Brain pericyte (primary cell): ENCODE data around the gene TMEM218.

Source experiments
- DNase-seq: peaks from one replicate; pipeline ENCODE4 v3.0.0-alpha.2; 2012; ENCODE audit warnings: low read depth, low spot score

Gene TMEM218

GRCh38 chr11:125075900-125076317 is 35.5 kb downstream of the TMEM218 start:
- DNase-seq: no peak

DNA sequence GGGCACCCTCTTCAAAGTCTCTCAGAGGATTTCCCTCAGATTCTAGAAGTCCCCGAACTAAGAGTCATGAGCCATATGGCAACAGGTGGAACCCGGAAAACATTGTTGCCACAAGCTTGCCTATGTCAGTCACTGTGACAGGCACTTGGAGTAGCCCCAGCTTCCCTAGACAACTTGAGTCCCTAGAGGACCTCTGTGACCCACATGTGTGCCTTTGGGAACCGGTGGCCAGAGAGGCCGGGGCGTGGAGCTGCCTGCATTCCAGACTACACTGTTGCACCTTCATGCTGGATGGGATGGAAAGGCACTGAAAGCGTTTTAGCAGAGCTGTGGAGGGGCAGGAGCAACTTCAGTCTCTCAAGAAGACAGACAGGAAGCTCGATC is 36.2 kb downstream of the TMEM218 start:
- no peak for DNase-seq

DNA sequence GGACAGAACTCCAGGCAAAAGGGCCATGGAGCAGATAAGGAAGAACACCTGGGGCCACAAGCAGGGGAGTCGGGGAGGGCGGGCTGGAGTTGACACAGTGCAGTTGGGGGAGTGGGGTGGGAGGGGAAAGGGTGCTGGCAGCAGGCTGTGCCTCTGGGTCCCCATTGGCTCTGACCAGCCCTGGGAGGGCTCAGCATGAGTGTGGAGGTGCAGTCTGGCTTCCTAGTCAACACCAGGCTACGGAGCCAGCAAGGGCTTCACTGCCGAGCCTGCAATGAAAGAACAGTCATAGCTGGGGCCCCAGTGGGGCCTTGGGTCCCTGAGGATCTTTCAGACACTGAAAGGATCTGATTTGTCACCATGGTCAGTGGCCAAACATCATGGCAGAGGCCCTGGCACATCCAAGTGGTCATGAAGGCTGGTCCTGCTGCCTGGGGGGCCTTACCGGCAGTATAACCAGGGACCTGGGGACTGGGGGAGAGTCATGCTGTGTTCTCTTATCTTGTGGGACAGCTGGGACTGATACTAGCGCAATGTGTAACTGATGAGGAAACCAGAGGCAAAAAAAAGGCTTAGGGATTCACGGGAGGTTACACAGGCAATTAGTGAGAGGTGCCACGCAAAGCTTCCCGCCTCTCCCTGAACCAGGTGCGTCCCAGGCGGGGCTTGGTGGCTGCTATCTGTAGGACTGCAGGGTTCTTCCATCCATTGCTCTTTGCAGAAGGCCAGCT is 36.8 kb downstream of the TMEM218 start:
- no peak for DNase-seq

DNA sequence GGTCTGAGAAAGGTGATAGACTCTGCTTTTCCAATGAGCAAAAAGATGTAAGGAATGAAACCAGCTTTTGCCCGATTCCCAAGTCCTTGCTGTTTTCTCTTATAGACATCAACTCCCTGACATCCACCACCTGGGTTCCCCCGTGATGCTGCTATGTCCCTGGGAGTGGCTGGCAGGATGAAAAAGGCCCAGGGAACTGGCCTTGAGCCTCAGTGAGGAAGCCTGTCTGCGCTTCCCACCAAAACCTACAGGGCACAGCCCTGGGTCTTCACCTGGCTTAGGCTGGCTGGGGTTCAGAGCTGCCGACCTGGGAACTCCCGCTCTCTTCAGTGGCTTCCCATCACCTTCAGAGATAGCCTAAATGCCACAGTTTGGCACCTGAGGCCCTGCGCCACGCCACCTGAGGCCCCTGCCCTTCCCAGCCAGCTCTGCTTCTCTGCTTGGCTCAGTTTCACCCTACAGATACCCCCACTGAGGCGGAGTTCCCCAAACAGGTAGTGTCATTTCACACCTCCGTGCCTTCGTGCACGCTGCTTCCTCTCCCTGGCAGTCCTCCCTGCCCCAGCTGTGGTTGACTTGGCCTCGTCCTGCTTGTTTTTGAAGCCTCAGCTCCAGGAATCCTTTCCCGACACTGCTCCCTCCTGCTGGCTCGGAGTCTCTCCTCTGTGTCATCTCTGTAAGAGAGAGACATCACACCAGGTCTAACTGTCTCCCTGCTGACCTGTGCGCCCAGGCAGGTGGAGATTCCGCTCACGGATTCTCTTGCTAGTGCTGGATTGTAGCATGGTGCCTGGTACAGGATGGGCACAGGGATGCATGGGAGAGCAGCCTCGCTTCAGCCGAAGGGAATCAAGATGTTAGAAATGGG is 37.6 kb downstream of the TMEM218 start:
- DNase-seq: no peak

- no peak for DNase-seq
Measured at GRCh38 chr11:125072961-125073590, 38.4 kb downstream of the TMEM218 start.

DNA sequence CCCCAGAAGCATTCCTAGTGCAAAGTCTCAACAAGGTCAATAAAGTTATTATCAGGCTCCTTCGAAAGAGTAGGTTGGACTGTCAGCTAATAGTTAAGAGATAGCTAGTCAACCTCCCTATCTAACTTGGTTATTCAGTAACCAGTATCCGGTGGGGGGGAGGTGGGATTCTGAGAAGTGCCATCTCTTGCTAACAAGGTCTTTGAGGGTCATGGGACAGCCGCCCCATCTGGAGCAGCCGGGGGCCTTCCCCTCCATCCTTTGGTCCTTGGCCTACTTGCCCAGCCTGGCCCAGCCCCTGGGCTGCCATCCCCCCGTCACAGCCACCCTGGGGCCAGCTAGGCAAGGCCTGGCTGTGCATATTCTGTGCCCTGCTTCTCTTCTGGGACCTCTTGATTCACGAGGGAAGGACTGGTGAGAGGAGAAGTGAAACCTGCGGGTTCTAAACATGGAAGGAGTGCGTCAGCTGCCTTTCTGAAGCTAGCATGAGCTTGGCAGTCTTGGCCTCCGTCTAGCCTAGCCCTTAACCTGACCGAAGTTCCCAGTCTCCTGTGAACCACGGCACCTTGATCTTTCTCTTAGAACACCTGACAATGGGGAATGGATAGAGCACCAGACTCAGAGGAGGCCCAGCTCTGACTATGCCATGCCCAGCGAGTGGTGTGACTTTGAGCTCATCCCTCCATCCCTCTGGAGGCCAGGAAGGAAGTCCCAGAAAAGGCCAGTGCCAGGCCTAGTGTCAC is 39.0 kb downstream of the TMEM218 start:
- no peak for DNase-seq

- no peak for DNase-seq
Measured at GRCh38 chr11:125071846-125072217, 39.6 kb downstream of the TMEM218 start.

GRCh38 chr11:125071435-125071834 is 40.0 kb downstream of the TMEM218 start:
- DNase-seq: no peak

DNA sequence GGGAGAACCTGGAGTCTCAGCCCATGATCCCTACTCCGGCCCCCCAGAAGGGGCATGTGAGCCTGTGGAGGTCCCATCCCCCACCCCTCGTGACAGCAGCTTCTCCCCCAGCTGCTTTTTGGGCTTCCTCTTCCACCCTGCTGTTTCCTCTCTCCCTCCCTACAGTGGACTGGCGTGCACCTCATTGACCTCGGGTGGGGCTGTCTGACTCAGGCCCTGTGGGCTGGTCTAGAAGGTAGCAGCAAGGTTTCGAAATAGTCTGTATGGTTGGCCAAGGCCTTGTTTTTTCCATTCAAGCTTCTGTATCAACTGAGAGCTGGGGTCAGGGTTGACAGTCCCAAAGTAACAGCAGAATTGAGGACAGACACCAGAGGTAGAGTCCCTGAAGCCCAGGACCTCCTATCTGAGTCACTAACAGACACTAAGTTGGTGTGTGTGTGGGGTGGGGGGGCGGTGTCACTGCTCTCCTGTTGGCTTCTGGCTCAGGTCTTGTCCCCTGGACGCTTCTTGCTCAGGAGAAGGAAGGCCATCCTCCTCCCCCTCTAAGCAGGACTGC is 40.6 kb downstream of the TMEM218 start:
- DNase-seq: no peak

DNA sequence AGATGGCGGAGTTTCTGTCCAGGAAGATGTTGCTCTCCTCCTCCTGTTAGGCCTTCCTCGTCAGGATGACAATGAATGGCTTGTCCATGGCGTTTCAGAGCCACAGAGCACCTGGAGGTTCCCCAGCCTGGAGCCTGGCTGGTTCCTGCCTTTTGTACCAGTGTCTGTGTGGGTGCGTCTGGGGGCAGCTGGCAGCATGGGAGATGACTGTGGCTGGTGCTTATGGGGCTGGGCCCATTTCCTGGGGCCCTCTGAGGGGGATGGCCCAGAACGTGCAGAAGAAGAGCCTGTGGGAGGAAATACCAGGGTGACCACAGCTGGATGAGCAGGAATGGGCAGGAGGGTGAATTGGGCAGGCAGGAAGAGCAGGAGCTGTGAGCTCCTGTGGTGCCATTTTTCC is 41.6 kb downstream of the TMEM218 start:
- no peak for DNase-seq

- no peak for DNase-seq
Measured at GRCh38 chr11:125069008-125069407, 42.4 kb downstream of the TMEM218 start.

- no peak for DNase-seq
Measured at GRCh38 chr11:125068368-125068767, 43.1 kb downstream of the TMEM218 start.

DNA sequence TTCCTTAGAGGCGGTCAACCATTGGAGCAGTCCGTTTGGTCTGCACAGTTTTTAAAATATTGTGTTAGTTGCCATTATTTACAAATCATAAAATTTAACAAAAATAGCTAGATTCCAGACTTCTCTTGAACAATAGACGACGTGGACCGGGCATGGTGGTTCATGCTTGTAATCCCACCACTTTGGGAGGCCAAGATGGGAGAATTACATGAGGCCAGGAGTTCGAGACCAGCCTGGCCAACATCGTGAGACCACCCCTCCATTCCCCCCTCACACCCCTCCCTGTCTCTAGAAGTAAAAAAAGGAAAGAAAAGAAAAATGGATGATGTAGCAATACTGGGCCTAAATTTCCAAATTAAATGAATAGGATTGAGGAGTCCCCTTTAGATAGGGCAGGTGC is 47.4 kb downstream of the TMEM218 start:
- no peak for DNase-seq

DNA sequence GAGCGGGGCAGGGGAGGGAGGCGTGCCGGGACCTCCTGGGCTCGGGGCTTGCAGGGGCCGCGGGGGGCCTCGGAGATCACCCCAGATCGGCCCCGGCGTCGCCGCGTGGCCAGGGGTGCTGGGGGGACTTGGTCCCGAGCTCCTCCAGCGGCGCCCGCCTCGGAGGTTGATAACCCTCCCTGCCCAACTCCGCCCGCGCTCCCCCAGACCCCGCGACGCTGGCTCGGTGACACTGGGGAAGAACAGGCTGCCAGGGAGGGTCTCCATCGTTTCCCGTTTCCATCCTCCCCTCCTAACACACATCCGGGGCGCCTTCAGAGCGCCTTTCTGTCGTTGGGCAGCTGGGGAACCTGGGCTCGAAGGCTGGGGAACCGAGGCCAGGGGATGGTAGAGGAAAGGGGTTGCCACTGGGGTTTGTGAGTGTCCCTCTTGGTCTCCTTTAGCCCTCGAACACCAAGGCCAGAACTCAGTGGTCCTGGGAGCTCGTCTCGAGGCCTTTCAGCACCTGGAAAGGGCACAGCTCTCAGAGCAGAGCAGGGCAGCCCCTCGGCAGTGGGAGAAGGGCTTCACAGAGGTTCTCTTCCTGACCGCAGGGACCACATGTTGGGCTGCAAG is 47.9 kb downstream of the TMEM218 start:
- DNase-seq: no peak

GRCh38 chr11:125062931-125063428 is 48.4 kb downstream of the TMEM218 start, which contains the start of gene SLC37A2:
TSS of gene SLC37A2 (plus strand) at chr11:125063305. CDS start at chr11:125063368, 63 bp downstream.
- no peak for DNase-seq

- no peak for DNase-seq
Measured at GRCh38 chr11:125062218-125062930, 49.1 kb downstream of the TMEM218 start.

GRCh38 chr11:125061281-125061680 is 50.1 kb downstream of the TMEM218 start:
- DNase-seq: no peak

- no peak for DNase-seq
Measured at GRCh38 chr11:125057693-125058016, 53.8 kb downstream of the TMEM218 start.

DNA sequence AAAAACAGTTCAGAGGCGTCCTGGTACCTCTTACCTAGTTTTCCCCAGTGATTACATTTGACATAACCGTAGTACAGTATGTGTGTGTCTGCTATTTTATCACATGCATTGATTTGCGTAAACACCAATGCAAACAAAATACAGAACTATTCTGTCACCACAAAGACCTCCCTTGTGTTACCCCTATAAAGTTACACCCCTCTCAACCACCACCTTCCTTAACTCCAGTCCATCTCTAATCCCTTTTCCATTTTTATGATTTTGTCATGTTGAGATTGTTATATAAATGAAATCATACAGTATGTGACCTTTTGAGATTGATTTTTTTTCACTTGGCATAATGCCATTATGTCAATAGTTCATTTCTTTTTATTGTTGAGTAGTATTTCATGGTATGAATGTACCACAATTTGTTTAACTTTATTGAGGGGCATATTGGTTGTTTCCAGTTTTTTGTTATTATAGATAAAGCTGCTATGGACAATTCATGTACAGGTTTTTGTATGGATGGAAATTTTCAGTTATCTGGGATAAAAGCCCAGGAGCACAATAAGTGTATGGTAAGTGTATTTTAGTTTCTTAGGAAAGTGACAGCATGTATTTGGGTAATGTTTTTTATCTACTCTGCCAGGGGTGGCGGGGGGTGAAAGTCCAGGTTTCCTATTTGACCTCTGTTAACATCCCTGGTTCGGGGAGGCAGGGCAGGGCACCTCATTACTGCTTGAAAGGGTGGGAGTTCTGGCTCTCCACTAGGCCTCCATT is 54.3 kb downstream of the TMEM218 start:
- DNase-seq: no peak
